OCI-LY3 (cell line): Measurements from ENCODE around the gene TMEM151A.

ENCODE experiments used
- CTCF ChIP-seq: fragments of 200-600, 300-600 bp; sonication (generic); IDR thresholded peaks from 2 replicates; pipeline ENCODE4 v1.5.1; 2014; ENCODE audit warnings: antibody characterized with exemption, low read length, low read depth
- EZH2phosphoT487 ChIP-seq: fragments of 200-600 bp; shearing (Covaris generic); IDR thresholded peaks from 2 replicates; pipeline ENCODE4 v1.6.1; 2018; ENCODE audit warnings: antibody characterized with exemption, mixed run types, low read depth

- TF ChIP-seq CTCF (no peak), EZH2phosphoT487 (no peak)
Observed at GRCh38 chr11:66314561-66315497, 23.1 kb downstream of the TMEM151A start.
